ENCODE data around the gene TRIM47.

GRCh38 chr17:75881678-75882454 lies 3.5 kb upstream of the TRIM47 start:
- TF ChIP-seq CTCF (IDR thresholded peaks at IDR 0.05) (no peak), POLR2AphosphoS5 (IDR thresholded peaks at IDR 0.05) (no peak)

Data from stomach (tissue), 4 donors.